Trophoblast cell (in vitro differentiated cells and primary cell): ENCODE results near the gene SEMA5A.

ENCODE experiments used
- DNase-seq, 2 donors: peaks; one replicate each; pipeline ENCODE4 v3.0.0-alpha.2; 2016
- H2AFZ ChIP-seq: 2 replicates; pipeline ENCODE4 v1.6.1; 2013; ENCODE audit warnings: low read length, moderate library complexity, mild to moderate bottlenecking; ENCODE audit not compliant: insufficient read depth, poor library complexity
- H2AK5ac ChIP-seq: 2 replicates; pipeline ENCODE4 v1.6.1; 2013; ENCODE audit warnings: mild to moderate bottlenecking, low read length
- H2BK120ac ChIP-seq: 2 replicates; pipeline ENCODE4 v1.6.1; 2013; ENCODE audit warnings: low read length, mild to moderate bottlenecking, moderate library complexity; ENCODE audit not compliant: insufficient read depth, poor library complexity
- H2BK12ac ChIP-seq: 2 replicates; pipeline ENCODE4 v1.6.1; 2013; ENCODE audit warnings: mild to moderate bottlenecking, low read length, moderate library complexity
- H2BK5ac ChIP-seq: 2 replicates; pipeline ENCODE4 v1.6.1; 2013; ENCODE audit warnings: low read length, low read depth, moderate library complexity, mild to moderate bottlenecking; ENCODE audit not compliant: poor library complexity
- H3K14ac ChIP-seq: 2 replicates; pipeline ENCODE4 v1.6.1; 2013; ENCODE audit warnings: mild to moderate bottlenecking, low read length
- H3K18ac ChIP-seq: 2 replicates; pipeline ENCODE4 v1.6.1; 2013; ENCODE audit warnings: mild to moderate bottlenecking, low read length
- H3K23ac ChIP-seq: 2 replicates; pipeline ENCODE4 v1.6.1; 2013; ENCODE audit warnings: low read length
- H3K27ac ChIP-seq: 2 replicates; pipeline ENCODE4 v1.5.1; 2013; ENCODE audit warnings: low read depth, mild to moderate bottlenecking, inconsistent platforms, low read length, moderate library complexity
- H3K27me3 ChIP-seq: 2 replicates; pipeline ENCODE4 v1.6.1; 2013; ENCODE audit warnings: inconsistent platforms, mild to moderate bottlenecking, low read length, moderate library complexity; ENCODE audit not compliant: insufficient read depth
- H3K36me3 ChIP-seq, 2 experiments: 1 replicate in 1 of 2; 2 replicates in 1 of 2; pipeline ENCODE4 v1.6.1; 2013; ENCODE audit warnings: low read length in 2 of 2, mild to moderate bottlenecking in 2 of 2, moderate library complexity in 1 of 2; ENCODE audit not compliant: insufficient read depth in 2 of 2, control insufficient read depth in 1 of 2
- H3K4ac ChIP-seq: 2 replicates; pipeline ENCODE4 v1.6.1; 2013; ENCODE audit warnings: low read depth, mild to moderate bottlenecking, low read length, moderate library complexity
- H3K4me1 ChIP-seq, 2 experiments: 1 replicate in 1 of 2; 2 replicates in 1 of 2; pipeline ENCODE4 v1.6.1; 2013; ENCODE audit warnings: low read length in 2 of 2, mild to moderate bottlenecking in 2 of 2, moderate library complexity in 1 of 2; ENCODE audit not compliant: insufficient read depth in 2 of 2, control insufficient read depth in 1 of 2
- H3K4me2 ChIP-seq: 2 replicates; pipeline ENCODE4 v1.6.1; 2013; ENCODE audit warnings: inconsistent platforms, mild to moderate bottlenecking, low read length, moderate library complexity
- H3K4me3 ChIP-seq: 2 replicates; pipeline ENCODE4 v1.5.1; 2013; ENCODE audit warnings: mild to moderate bottlenecking, low read depth, low read length, inconsistent platforms
- H3K79me1 ChIP-seq: one replicate; pipeline ENCODE4 v1.6.1; 2013; ENCODE audit warnings: low read length
- H3K79me2 ChIP-seq: 2 replicates; pipeline ENCODE4 v1.6.1; 2013; ENCODE audit warnings: low read length, mild to moderate bottlenecking; ENCODE audit not compliant: control insufficient read depth, insufficient read depth, poor library complexity
- H3K9ac ChIP-seq: 2 replicates; pipeline ENCODE4 v1.6.1; 2013; ENCODE audit warnings: mild to moderate bottlenecking, low read length
- H3K9me3 ChIP-seq: 2 replicates; pipeline ENCODE4 v1.6.1; 2013; ENCODE audit warnings: low read depth, mild to moderate bottlenecking, control low read depth, inconsistent platforms, low read length; ENCODE audit not compliant: insufficient read depth
- H4K12ac ChIP-seq: 2 replicates; pipeline ENCODE4 v1.6.1; 2013; ENCODE audit warnings: low read depth, mild to moderate bottlenecking, low read length, moderate library complexity
- H4K8ac ChIP-seq: 2 replicates; pipeline ENCODE4 v1.6.1; 2013; ENCODE audit warnings: low read depth, mild to moderate bottlenecking, low read length, moderate library complexity
- H4K91ac ChIP-seq: one replicate; pipeline ENCODE4 v1.6.1; 2013; ENCODE audit warnings: low read depth, mild to moderate bottlenecking, low read length, moderate library complexity
- WGBS: extraction: QIAGEN DNeasy Blood & Tissue Kit; methylation state at CpG from one replicate; pipeline ENCODE4 v1.1.7; 2013; ENCODE audit warnings: missing lambda C conversion rate; ENCODE audit not compliant: insufficient read length, insufficient coverage; ENCODE audit errors: extremely low coverage; 5-methylcytosine and 5-hydroxymethylcytosine counted together

Gene SEMA5A

GRCh38 chr5:9415566-9415965 lies 130.3 kb downstream of the SEMA5A start:
- Histone ChIP-seq H2BK5ac (no peak overlapping the region), H3K18ac (no peak overlapping the region), H4K91ac (no peak overlapping the region), H3K79me2 (no peaks in the 10 kb centered on the region), H3K4me1 (no peaks in the 10 kb centered on the region), H3K4me3 (no peak overlapping the region), H3K23ac (no peak overlapping the region), H3K27me3 (no peaks in the 10 kb centered on the region), H3K4me2 (no peak overlapping the region), H2AK5ac (no peak overlapping the region), H3K36me3 (peaks cover 6 to 22% of the 10 kb centered on the region in 2 experiments), H4K12ac (no peak overlapping the region), H3K79me1 (no peaks in the 10 kb centered on the region), H4K8ac (no peak overlapping the region), H2BK120ac (no peak overlapping the region), H2BK12ac (no peak overlapping the region), H3K4ac (no peak overlapping the region), H3K27ac (no peak overlapping the region), H3K9me3 (no peaks in the 10 kb centered on the region), H2AFZ (no peak overlapping the region), H3K14ac (no peak overlapping the region), H3K9ac (no peak overlapping the region)
- no peak for DNase-seq
- no CpG with 5 or more reads among the region's 2 CpGs for WGBS

GRCh38 chr5:9415091-9415490 lies 130.8 kb downstream of the SEMA5A start:
- Histone ChIP-seq H2BK5ac (no peak overlapping the region), H3K4me2 (no peak overlapping the region), H3K27ac (no peak overlapping the region), H3K9ac (no peak overlapping the region), H2BK120ac (no peak overlapping the region), H3K4me3 (no peak overlapping the region), H4K8ac (no peak overlapping the region), H3K23ac (no peak overlapping the region), H3K27me3 (no peaks in the 10 kb centered on the region), H3K9me3 (no peaks in the 10 kb centered on the region), H3K4me1 (no peaks in the 10 kb centered on the region), H3K18ac (no peak overlapping the region), H2AK5ac (no peak overlapping the region), H3K79me1 (no peaks in the 10 kb centered on the region), H2AFZ (no peak overlapping the region), H4K91ac (no peak overlapping the region), H3K4ac (no peak overlapping the region), H2BK12ac (no peak overlapping the region), H3K14ac (no peak overlapping the region), H3K36me3 (peaks cover 7 to 20% of the 10 kb centered on the region in 2 experiments), H3K79me2 (no peaks in the 10 kb centered on the region), H4K12ac (no peak overlapping the region)
- no CpG with 5 or more reads among the region's 3 CpGs for WGBS
- no peak for DNase-seq

- no peaks in the 10 kb centered on the region for H3K79me2 ChIP-seq
- H2BK12ac ChIP-seq: no peak overlapping the region
- no peak overlapping the region for H3K18ac ChIP-seq
- no peak overlapping the region for H2BK5ac ChIP-seq
- H4K8ac ChIP-seq: no peak overlapping the region
- H3K23ac ChIP-seq: no peak overlapping the region
- H2AFZ ChIP-seq: no peak overlapping the region
- no peak for DNase-seq
- H3K27me3 ChIP-seq: no peaks in the 10 kb centered on the region
- H3K4me3 ChIP-seq: peak overlapping the region; percentile 36
- no peaks in the 10 kb centered on the region for H3K9me3 ChIP-seq
- H2BK120ac ChIP-seq: no peak overlapping the region
- peaks cover 2 to 10% of the 10 kb centered on the region in 2 experiments for H3K36me3 ChIP-seq
- H2AK5ac ChIP-seq: no peak overlapping the region
- no peak overlapping the region for H3K14ac ChIP-seq
- H3K27ac ChIP-seq: no peak overlapping the region
- no peak overlapping the region for H3K9ac ChIP-seq
- H3K4me2 ChIP-seq: no peak overlapping the region
- no peak overlapping the region for H4K91ac ChIP-seq
- no CpG with 5 or more reads among the region's 4 CpGs for WGBS
- no peaks in the 10 kb centered on the region for H3K79me1 ChIP-seq
- H3K4ac ChIP-seq: no peak overlapping the region
- no peaks in the 10 kb centered on the region for H3K4me1 ChIP-seq
- no peak overlapping the region for H4K12ac ChIP-seq
Observed at GRCh38 chr5:9411142-9411541, 134.7 kb downstream of the SEMA5A start.

- Histone ChIP-seq H3K27ac (no peak overlapping the region), H3K4ac (no peak overlapping the region), H2BK5ac (no peak overlapping the region), H3K36me3 (peaks cover 2 to 14% of the 10 kb centered on the region in 2 experiments), H2BK12ac (no peak overlapping the region), H3K14ac (no peak overlapping the region), H3K27me3 (no peaks in the 10 kb centered on the region), H4K91ac (no peak overlapping the region), H4K8ac (no peak overlapping the region), H3K79me2 (no peaks in the 10 kb centered on the region), H2AK5ac (no peak overlapping the region), H3K9me3 (no peaks in the 10 kb centered on the region), H4K12ac (no peak overlapping the region), H3K4me3 (no peak overlapping the region), H3K18ac (no peak overlapping the region), H3K4me1 (no peaks in the 10 kb centered on the region), H3K79me1 (no peaks in the 10 kb centered on the region), H3K9ac (no peak overlapping the region), H3K4me2 (no peak overlapping the region), H2BK120ac (no peak overlapping the region), H3K23ac (no peak overlapping the region), H2AFZ (no peak overlapping the region)
- WGBS: no CpG with 5 or more reads among the region's 10 CpGs
- DNase-seq: no peak
Observed at GRCh38 chr5:9409413-9409960, 136.4 kb downstream of the SEMA5A start.
